K562 (cell line): Measurements from ENCODE around the gene ZNF17. TPM values are rescaled to one million over a fixed set of nuclear protein-coding genes. Genes with fewer than 3 reads are reported as not detected.
A peak's percentile ranks its signal among the peaks of the same experiment; 100 is the strongest.

ENCODE experiments used
- CBFB ChIP-seq: sonication (generic); formaldehyde crosslinking; IDR thresholded peaks from 2 replicates; pipeline ENCODE4 v1.4.0; 2020; ENCODE audit warnings: mild to moderate bottlenecking, missing genetic modification reagents
- CBX8 ChIP-seq: fragments of 200-600 bp; sonication (generic); IDR thresholded peaks from 2 replicates; pipeline ENCODE4 v1.6.1; 2012; ENCODE audit warnings: borderline replicate concordance, mixed run types, low read depth, mild to moderate bottlenecking, moderate library complexity, mixed read lengths, low read length, control low read depth, inconsistent platforms; ENCODE audit not compliant: poor library complexity, severe bottlenecking; ENCODE audit errors: extremely low read depth
- CHCHD3 ChIP-seq: fragments of 250-450 bp; sonication (Bioruptor Pico); IDR thresholded peaks from 2 replicates; pipeline ENCODE4 v2.1.2; 2022; ENCODE audit warnings: mild to moderate bottlenecking
- DDX20 ChIP-seq: fragments of 450-650 bp; IDR thresholded peaks from 2 replicates; pipeline ENCODE4 v1.6.1; 2016; ENCODE audit warnings: missing genetic modification characterization, low read depth, mild to moderate bottlenecking, missing compliant biosample characterization, moderate library complexity
- HNRNPK ChIP-seq: fragments of 200-400 bp; formaldehyde crosslinking; IDR thresholded peaks from one replicate; pipeline ENCODE4 v1.6.1; 2018; ENCODE audit warnings: mild to moderate bottlenecking, low read depth, low read length; ENCODE audit not compliant: poor library complexity, severe bottlenecking
- IRF2 ChIP-seq: sonication (generic); formaldehyde crosslinking; IDR thresholded peaks from 2 replicates; pipeline ENCODE4 v1.8.1; 2022; ENCODE audit warnings: mild to moderate bottlenecking, missing genetic modification reagents
- LEF1 ChIP-seq: fragments of 450-650 bp; IDR thresholded peaks from 2 replicates; pipeline ENCODE4 v1.6.1; 2016; ENCODE audit warnings: mild to moderate bottlenecking
- NELFE ChIP-seq: IDR thresholded peaks from 2 replicates; pipeline ENCODE4 v1.6.1; 2011; ENCODE audit warnings: mild to moderate bottlenecking; ENCODE audit not compliant: insufficient read depth, insufficient read length
- PHF20 ChIP-seq: fragments of 450-650 bp; IDR thresholded peaks from 2 replicates; pipeline ENCODE4 v1.6.1; 2018; ENCODE audit not compliant: partially characterized antibody
- RFX7 ChIP-seq: fragments of 250-450 bp; sonication (Bioruptor Pico); IDR thresholded peaks from 2 replicates; pipeline ENCODE4 v1.5.1; 2021; ENCODE audit warnings: mild to moderate bottlenecking
- ZNF124 ChIP-seq: sonication (generic); formaldehyde crosslinking; IDR thresholded peaks from 2 replicates; pipeline ENCODE4 v1.8.1; 2022; ENCODE audit warnings: missing genetic modification reagents
- ZNF408 ChIP-seq: fragments of 250-450 bp; sonication (Bioruptor Pico); IDR thresholded peaks from 2 replicates; pipeline ENCODE4 v1.4.0; 2020; ENCODE audit warnings: low read depth, mild to moderate bottlenecking, moderate library complexity
- ZNF561 ChIP-seq: fragments of 450-650 bp; formaldehyde crosslinking; conservative IDR thresholded peaks from 2 replicates; pipeline ENCODE4 v1.4.0; 2020; ENCODE audit warnings: mild to moderate bottlenecking, moderate library complexity
- polyA plus RNA-seq, 8 experiments: library from polyadenylated mRNA; depleted of rRNA in 4 of 8; stranded (reverse) in 5 of 8; unstranded in 3 of 8; fragments of >200 nt; fragmentation: Nextera tagmentation in 2 of 8; fragmentation: Illumina TruSeq in 1 of 8; extraction: Ambion mirVana in 2 of 8; extraction: Trizol in 1 of 8; gene quantifications; 2 replicates each; pipeline versions ENCODE4 v1.2.1 to v1.2.3, GENCODE V29; 2011 to 2014; ENCODE audit warnings: inconsistent platforms in 1 of 8, missing spikeins in 1 of 8
- total RNA-seq, 7 experiments: library from RNA; depleted of rRNA in 6 of 7; stranded (reverse); fragments of >200 nt in 6 of 7; fragmentation: Illumina TruSeq in 2 of 7; extraction: Trizol in 2 of 7; gene quantifications; 2 replicates each; pipeline versions ENCODE4 v1.2.1 to v1.2.3, GENCODE V29; 2011 to 2021; ENCODE audit warnings: low replicate concordance in 1 of 7
- TF ChIP-seq, protein P1 (sequence below): IDR thresholded peaks from 2 replicates; pipeline ENCODE4 v1.6.1; 2011; ENCODE audit not compliant: insufficient read length; ENCODE audit errors: extremely low read depth
- TF ChIP-seq, protein P2 (sequence below): sonication (generic); formaldehyde crosslinking; IDR thresholded peaks from 2 replicates; pipeline ENCODE4 v1.9.0; 2022; ENCODE audit warnings: mild to moderate bottlenecking, missing genetic modification reagents
- TF ChIP-seq, protein P3 (sequence below): fragments of 250-450 bp; sonication (Bioruptor Pico); IDR thresholded peaks from 2 replicates; pipeline ENCODE4 v1.4.0; 2020; ENCODE audit warnings: mild to moderate bottlenecking, moderate library complexity
- TF ChIP-seq, protein P4 (sequence below): sonication (generic); formaldehyde crosslinking; IDR thresholded peaks from 2 replicates; pipeline ENCODE4 v1.9.0; 2022; ENCODE audit warnings: mild to moderate bottlenecking, missing genetic modification reagents

ZNF17 gene
- total and polyA plus RNA-seq, 9 of the 15 experiments (the other 6 are each of a cell fraction or from before 2014, with no cell fraction given), result 5.3 to 8.6 (median 6.5) TPM

DNA sequence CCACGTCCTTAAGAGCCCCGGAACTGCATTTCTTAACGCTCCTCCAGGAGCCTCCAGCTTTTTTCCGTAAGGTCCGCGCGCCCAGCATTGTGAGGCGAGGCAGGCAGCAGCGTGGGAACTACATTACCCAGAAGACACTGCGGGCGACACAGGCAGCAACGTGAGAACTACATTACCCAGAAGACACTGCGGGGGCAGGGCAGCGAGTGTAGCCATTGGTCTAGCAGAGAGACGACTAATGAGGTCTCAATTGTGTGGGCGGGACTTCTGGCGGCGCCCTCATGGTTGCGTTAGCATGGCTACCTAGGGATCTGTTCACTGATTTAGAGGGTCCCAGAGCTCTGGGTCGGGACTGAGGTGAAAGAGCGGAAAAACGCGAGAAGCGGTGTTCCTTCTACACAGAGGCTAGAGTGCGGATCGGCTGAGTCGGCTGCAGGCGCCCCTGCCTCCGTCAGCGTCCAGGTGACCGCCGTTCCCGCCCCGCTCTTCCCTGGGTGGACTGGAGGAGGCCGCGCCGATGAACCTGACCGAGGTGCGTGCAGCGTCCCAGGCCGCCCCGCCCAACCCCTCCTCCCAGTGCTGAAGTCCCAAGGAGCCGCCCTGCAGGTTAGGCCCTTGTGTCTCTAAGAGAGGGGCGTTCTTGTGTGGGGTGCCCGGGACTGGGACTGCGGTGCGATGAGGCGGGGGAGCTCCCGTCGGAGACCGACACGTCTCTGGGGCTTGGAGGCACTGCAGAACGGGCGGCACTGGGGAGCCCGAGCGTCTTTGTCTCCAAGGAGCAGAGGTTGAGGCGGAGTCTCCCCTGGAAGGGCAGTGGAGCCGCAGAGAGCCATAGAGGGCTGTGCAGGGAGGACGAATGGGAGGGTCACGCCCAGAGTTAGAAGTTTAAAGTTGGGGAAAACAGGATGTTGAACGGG lies 24.4 kb downstream of the ZNF17 start, which contains the start of gene ZNF749 (continued):
- TF ChIP-seq CHCHD3 (CRISPR knock-in tag) (no peak), LEF1 (no peak), PHF20 (no peak), IRF2 (CRISPR knock-in tag) (no peak), ZNF561 (CRISPR knock-in tag) (no peak), NELFE (no peak), DDX20 (tag) (no peak), HNRNPK (no peak), CBFB (CRISPR knock-in tag) (no peak), RFX7 (CRISPR knock-in tag) (no peak), ZNF408 (CRISPR knock-in tag) (no peak), CBX8 (no peak), ZNF124 (CRISPR knock-in tag) (no peak)
- TF ChIP-seq, protein P1, sequence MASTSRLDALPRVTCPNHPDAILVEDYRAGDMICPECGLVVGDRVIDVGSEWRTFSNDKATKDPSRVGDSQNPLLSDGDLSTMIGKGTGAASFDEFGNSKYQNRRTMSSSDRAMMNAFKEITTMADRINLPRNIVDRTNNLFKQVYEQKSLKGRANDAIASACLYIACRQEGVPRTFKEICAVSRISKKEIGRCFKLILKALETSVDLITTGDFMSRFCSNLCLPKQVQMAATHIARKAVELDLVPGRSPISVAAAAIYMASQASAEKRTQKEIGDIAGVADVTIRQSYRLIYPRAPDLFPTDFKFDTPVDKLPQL, result no peak
- TF ChIP-seq, protein P2, sequence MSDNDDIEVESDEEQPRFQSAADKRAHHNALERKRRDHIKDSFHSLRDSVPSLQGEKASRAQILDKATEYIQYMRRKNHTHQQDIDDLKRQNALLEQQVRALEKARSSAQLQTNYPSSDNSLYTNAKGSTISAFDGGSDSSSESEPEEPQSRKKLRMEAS (CRISPR knock-in tag), result 0 out of 2 replicates have a peak, but pooled peaks have one; percentile 39
- TF ChIP-seq, protein P3, sequence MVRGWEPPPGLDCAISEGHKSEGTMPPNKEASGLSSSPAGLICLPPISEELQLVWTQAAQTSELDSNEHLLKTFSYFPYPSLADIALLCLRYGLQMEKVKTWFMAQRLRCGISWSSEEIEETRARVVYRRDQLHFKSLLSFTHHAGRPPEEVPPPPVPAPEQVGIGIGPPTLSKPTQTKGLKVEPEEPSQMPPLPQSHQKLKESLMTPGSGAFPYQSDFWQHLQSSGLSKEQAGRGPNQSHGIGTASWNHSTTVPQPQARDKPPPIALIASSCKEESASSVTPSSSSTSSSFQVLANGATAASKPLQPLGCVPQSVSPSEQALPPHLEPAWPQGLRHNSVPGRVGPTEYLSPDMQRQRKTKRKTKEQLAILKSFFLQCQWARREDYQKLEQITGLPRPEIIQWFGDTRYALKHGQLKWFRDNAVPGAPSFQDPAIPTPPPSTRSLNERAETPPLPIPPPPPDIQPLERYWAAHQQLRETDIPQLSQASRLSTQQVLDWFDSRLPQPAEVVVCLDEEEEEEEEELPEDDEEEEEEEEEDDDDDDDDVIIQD (CRISPR knock-in tag), result no peak
- TF ChIP-seq, protein P4, sequence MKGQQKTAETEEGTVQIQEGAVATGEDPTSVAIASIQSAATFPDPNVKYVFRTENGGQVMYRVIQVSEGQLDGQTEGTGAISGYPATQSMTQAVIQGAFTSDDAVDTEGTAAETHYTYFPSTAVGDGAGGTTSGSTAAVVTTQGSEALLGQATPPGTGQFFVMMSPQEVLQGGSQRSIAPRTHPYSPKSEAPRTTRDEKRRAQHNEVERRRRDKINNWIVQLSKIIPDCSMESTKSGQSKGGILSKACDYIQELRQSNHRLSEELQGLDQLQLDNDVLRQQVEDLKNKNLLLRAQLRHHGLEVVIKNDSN (CRISPR knock-in tag), result no peak
